NB4 (cell line): ENCODE results near the gene DGCR8.
A peak's percentile ranks its signal among the peaks of the same experiment; 100 is the strongest.

Experiments
- DNase-seq: peaks from one replicate; pipeline ENCODE4 v3.0.0; 2010; ENCODE audit warnings: low read depth
- H3K4me3 ChIP-seq: one replicate; pipeline ENCODE4 v1.5.1; 2011; ENCODE audit warnings: mild to moderate bottlenecking, low read depth, low read length, moderate library complexity
- MAX ChIP-seq: IDR thresholded peaks from 2 replicates; pipeline ENCODE4 v1.6.1; 2011; ENCODE audit warnings: low read depth, low read length
- MYC ChIP-seq: IDR thresholded peaks from 2 replicates; pipeline ENCODE4 v1.6.1; 2011; ENCODE audit warnings: low read depth, low read length
- POLR2A ChIP-seq: IDR thresholded peaks from 2 replicates; pipeline ENCODE4 v1.6.1; 2011; ENCODE audit warnings: mild to moderate bottlenecking; ENCODE audit not compliant: insufficient read length; ENCODE audit errors: extremely low read depth
- TF ChIP-seq, protein P1 (sequence below): IDR thresholded peaks from one replicate; pipeline ENCODE4 v1.5.1; 2012; ENCODE audit warnings: low read depth, low read length

Gene DGCR8

GRCh38 chr22:20130319-20130718, 50.3 kb downstream of the DGCR8 start:
- no peak overlapping the region for H3K4me3 ChIP-seq
- TF ChIP-seq, protein P1, sequence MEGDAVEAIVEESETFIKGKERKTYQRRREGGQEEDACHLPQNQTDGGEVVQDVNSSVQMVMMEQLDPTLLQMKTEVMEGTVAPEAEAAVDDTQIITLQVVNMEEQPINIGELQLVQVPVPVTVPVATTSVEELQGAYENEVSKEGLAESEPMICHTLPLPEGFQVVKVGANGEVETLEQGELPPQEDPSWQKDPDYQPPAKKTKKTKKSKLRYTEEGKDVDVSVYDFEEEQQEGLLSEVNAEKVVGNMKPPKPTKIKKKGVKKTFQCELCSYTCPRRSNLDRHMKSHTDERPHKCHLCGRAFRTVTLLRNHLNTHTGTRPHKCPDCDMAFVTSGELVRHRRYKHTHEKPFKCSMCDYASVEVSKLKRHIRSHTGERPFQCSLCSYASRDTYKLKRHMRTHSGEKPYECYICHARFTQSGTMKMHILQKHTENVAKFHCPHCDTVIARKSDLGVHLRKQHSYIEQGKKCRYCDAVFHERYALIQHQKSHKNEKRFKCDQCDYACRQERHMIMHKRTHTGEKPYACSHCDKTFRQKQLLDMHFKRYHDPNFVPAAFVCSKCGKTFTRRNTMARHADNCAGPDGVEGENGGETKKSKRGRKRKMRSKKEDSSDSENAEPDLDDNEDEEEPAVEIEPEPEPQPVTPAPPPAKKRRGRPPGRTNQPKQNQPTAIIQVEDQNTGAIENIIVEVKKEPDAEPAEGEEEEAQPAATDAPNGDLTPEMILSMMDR: no peak
- no peak for TF ChIP-seq MAX
- TF ChIP-seq POLR2A: no peak
- TF ChIP-seq MYC: no peak
- DNase-seq: no peak

- peak; percentile 85 for DNase-seq
- H3K4me3 ChIP-seq: peak overlapping the region; percentile 55
- no peak; the same call in 1 of the 2 replicates for TF ChIP-seq MYC
- TF ChIP-seq POLR2A: no peak
- TF ChIP-seq, protein P1: no peak
- no peak for TF ChIP-seq MAX
These were observed 50.9 kb downstream of the DGCR8 start for GRCh38 chr22:20130731-20131596.

- TF ChIP-seq POLR2A (no peak), MYC (no peak), MAX (no peak)
- TF ChIP-seq, protein P1: no peak
- DNase-seq: peak; percentile 49
- peak within 1 kb of the TSS; percentile 55 for H3K4me3 ChIP-seq
These were observed 51.5 kb downstream of the DGCR8 start, which contains the start of gene ZDHHC8 for GRCh38 chr22:20131597-20131858. Gene ZDHHC8, plus strand, starts transcription at chr22:20131804. Its CDS starts 144 bp downstream, at chr22:20131948.

DNA sequence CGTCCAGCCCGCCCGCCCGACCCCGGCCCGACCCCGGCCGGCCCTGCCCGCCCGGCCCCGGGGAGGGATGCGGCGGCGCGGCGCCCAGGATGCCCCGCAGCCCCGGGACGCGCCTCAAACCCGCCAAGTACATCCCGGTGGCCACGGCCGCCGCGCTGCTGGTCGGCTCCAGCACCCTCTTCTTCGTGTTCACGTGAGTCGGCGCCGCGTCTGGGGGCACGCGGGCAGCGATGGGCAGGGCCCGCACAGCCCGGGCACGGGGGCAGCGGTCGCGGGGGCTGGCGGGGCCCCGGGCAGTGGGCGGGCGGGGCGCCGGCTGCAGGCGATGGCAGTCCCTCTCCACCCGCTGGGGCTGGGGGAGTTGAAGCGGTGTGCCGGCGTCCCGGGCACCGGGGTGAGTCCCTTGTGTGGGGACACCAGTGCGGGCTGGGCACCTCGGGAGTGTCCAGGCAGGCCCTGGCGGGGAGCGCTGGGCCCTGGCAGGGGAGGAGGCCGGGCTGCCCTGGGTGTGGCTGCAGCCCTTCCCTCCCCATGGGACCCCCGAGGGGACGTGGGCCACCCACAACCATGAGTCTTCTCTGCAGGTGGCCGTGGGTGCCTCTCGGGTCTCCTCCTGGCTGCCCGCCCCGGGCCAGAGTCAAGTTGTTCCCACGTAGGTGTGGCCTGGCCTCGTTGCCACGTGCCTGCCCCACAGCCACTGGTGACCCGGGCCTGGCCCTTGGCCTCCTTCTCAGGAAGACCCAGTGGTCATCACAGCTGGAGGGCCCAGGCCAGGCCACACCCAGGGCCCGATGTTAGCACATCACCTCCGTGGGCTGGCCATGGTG, 52.0 kb downstream of the DGCR8 start:
- TF ChIP-seq POLR2A: no peak
- TF ChIP-seq, protein P1: no peak
- no peak for TF ChIP-seq MAX
- no peak for TF ChIP-seq MYC
- no peak for DNase-seq
- H3K4me3 ChIP-seq: peak overlapping the region; percentile 50

DNA sequence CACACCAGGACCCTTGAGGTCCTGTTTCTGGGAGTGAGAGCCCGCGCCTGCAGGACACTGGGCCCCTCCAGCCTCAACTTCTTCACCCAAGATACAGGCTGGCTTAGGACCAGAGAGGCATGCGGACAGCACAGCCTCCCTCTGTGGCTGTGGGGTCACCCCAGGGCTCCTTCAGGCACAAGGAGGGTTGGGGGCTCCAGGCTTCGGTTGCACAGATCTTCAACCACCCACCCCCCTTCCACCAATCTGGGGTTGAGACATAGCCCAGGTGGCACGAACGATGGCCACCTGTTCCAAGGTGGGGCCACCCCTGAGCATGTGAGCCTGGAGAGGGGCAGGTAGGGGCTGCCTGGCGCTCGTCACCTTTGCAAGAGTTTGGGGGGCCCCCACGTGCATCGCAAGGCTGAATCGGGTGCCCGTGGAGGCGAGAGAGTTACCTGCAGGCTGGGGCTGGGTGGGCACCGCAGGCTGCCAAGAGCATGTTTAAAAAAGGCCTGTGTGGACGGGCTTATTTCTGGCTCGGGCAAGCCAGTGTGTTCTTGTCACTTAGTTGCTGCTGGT, 52.7 kb downstream of the DGCR8 start:
- TF ChIP-seq MYC: no peak
- no peak for TF ChIP-seq POLR2A
- TF ChIP-seq MAX: no peak
- TF ChIP-seq, protein P1: no peak
- peak overlapping the region; percentile 50 for H3K4me3 ChIP-seq
- DNase-seq: no peak
